CD4-positive, alpha-beta T cell treated with Interleukin-15 for 1 hour (primary cell): ENCODE data around the gene BIN1.

ENCODE experiments used
- DNase-seq: peaks from one replicate; pipeline ENCODE4 v3.0.0-alpha.2; 2020

BIN1 gene

DNA sequence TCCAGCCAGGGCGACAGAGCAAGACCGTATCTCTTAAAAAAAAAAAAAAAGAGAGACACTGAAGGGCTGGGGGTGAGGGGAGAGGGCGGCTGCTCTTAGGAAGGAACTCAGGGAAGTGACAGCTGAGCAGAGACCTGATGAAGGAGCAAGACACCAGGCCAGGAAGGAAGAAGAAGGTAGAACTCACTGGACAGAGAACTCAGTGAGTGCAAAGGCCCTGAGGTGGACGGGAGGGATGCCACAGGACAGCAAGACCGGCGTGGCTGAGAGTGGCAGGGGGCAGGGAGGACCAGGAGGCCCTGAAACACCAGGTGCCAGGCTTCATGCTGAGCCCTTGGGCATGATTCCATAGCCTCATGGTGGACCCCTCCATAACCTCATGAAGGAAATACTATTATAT lies 18.2 kb downstream of the BIN1 start:
- DNase-seq, result no peak

DNA sequence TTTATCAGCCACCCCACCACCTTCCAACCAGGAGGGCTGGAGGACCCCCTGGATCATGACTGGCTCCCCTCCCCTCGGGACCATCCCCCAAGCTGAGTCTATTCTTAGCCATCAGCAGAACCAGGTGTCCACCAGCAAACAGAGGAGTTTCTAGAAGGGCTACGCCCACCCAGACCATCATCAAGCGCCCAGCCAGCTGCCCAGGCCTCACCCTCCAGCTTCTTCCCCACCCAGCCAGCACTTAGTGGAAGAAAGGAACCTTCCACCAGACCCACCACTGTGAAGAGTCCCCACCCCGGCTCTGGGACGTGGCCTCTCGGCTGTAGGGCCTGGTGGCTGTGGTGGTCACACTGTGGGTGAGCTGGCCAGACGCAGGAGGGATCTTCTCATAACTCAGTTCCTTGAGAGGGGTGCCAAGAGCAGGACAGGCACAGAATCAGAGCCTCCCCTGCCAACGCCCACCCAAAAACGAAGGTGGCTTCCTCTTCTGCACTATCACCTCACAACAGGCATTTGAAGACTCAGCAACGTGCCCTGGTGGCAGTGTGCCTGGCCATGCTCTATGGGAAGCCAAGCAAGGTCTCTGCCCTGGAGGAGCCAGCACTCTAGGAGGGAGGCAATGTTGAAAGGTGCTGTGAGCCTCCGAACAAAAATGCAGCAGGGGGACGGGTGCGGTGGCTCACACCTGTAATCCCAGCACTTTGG lies 19.0 kb downstream of the BIN1 start:
- DNase-seq, result no peak

DNA sequence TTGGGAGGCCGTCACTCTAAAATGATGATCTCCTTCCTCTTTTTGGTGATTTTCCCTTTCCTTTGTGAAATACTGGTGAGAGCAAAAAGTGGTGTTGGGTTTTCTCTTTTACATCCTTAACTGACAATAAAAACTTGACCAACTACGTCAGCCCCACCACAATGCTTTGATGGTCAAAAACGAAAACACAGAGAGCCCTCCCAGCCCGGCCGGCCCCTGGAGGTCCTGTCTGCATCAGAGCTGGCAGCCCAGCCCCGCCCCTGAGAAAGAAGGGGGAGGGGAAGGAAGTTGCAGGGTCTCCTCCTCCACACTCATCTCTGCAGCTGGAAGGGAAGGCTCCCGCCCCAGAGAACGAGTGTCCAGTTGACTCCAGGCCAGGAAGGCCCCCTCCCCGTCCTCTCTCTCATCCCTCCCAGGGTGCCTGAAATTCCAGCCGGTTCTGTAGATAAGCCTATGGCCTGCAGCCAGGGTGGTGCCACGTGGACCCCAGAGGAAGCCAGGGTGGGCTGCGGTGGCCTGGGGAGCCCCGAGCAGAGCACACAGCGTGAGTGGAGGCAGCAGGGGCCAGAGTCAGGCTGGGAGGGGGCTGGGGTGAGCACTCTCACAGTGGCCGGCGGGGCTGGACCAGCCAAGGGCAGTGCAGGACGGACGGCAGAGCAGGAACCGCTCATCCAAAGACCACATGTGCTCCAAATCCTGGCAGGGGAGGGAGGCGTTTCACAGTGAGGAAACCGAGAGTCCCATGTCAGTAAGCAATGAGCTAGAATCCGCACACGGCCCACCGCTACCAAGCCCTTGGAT lies 19.8 kb downstream of the BIN1 start:
- peak; percentile 50 for DNase-seq

DNA sequence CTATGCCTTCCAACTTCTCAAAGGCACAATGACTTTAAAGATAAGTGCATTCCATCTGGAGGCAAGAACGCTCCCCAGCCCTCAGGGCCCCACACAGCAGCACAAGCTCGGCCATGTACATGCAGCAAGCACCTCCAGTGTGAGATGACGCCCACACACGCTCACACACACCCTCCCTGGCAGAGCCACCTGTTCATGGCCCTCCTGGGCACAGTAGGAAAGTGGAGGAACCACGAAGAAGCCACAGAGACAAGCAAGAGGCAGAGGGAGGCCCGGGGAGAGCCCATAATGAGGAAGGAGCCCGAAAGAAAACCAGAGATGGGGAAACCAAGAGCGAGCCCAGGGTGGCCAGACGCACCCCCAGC lies 21.7 kb downstream of the BIN1 start:
- peak; percentile 34 for DNase-seq

DNA sequence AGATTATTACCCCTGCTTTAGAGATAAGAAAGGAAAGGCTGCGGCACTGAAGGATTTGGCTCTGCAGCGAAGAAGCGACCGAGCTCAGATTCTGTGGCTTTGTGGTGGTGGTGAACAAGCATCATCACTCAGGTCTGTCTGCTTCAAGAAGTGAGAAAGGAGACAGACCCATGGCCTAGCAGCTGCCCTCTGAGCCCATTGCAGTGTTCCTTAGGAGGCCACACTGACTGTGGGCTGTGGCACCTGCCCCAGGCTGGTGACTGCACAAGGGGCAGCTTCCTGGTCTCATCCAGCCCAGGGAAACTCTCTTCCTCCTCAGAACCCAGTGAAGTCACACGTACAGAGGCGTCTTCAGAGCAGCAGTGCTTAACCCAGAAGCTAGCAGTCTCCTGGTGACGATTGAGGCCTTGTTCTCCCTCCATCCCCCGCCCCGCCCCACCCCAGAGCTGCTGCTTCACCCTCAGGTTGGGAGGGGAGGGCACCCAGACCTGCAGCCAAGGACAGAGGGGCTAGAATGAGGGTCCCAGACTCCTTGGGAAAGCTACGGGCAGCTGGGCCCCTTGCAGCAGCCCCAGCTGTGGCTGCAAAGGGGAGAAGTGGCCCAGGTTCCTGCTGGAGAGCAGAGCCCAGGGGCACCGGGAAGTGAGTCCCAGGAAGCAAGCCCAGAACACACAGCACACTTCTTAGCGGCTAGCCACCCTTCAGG lies 22.2 kb downstream of the BIN1 start:
- peak; percentile 43 for DNase-seq

DNA sequence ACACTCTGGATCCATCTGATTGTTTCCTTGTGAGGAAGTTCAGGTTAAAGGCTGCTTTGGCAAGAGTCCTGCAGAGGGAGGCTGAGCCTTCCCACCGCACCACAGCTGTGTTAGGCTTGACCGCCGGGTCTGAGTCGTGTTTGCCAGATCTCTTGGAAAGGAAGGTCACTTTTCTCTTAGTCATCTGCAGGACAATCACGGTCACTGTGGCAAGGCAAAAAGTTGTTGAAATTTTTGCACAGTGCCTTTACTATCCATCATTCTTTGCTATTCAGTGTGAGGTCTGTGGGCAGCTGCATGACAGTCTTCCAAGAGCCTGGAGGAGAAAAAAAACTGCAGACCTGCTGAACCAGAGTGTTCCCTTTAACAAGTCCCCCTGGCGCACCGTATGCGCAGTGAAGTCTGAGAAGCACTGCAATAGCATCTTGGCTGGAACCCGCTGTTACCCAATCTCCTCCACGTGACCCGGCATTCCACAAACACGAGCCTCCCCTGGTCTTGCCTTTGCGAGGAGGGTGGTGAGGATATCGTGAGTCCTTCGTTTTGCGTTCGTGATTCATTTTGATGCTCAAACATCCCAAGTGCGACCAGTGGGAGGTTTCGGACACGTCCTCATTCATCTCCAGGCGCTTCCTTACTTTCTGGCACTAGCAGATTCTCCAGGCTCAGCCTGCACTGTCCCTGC lies 23.0 kb downstream of the BIN1 start:
- no peak for DNase-seq

DNA sequence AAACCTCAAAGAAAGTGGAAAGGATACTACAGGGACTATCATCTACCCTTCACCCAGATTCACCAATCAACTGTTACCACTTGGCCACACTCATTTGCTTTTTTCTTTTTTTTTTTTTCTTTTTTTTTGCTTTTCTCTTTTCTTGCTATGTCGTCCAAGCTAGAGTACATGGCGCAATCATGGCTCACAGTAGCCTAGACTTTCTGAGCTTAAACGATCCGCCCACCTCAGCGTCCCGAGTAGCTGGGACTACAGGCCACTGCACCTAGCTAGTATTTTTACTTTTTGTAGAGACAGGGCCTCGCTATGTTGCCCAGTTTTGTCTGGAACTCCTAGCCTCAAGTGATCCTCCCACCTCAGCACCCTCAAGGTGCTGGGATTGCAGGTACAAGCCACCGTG lies 24.0 kb downstream of the BIN1 start:
- no peak for DNase-seq

DNA sequence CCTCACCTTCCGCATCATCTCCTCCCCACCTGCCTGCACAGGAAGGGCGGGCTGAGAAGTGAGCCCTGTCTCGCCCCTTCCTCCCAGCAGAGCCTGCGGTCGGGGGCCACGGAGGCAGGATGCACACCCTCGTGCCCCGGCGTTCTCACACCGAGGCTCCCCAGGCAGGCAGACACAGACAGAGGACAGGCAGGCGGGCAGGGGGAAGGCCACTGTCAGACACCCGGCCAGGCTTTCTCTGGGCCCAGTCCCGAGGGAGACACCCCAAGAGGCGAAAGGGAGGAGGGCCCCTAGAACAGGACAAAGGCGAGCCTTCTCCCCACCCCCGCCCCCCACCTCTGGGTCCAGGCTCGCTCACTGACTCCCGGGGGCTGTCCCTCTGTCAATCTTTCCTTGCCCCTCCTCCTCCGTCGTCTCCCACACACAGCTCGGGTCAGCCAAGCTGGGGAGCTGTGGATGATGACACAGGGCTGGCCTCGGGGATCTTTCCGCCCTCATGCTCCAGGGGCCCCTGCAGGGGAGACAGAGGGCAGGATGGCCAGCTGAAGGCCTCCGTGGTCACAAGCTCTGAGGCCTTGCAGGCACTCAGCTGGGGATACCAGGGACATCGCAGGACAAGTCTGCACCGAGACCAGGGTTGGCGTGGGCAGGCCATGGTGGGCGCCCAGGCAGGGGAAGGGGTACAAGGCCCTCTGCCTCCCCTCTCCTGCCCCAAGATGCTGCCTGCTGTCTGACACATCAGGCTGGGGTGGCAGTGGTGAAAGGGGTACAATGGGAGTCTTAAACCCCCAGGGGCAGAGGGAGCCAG lies 24.9 kb downstream of the BIN1 start:
- DNase-seq, result peak; percentile 77

DNA sequence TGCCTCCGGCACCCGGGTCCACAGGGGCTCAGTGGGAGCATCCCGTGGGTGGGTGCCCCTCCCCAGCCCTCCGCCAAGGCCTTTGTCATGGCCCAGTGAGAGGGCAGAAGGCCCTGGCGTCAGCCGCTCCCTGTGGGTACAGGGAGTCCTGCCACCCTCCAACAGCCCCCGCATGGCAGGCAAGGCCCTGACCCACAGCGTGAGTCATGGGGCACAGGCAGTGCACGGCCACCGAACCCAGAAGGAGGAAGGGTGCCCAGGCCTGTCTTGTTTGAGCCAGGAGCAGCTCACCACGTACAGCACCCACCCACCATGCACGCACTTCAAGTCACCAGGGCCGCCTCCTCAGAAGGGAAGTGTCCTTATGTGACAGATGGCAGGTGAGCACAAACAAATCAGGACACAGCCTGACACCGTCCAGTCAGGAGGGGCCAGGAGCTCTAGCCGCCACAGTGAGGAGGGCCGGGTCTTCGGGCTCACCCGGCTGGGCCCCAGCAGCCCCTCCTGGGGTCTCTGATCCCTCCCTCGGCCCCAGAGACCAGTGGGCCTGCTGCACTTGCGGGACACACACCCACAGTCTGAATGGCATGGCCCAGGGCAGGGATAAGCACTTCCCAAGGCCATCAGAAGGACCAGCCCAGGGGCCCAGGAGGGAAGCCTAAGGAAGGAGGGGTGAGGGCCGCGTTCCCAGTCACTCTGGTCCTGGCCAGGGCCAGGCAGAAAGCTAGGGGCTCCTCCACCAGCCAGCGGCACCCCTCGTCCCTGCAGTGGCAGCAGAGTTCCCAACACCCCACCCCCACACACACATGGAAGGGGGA lies 25.8 kb downstream of the BIN1 start:
- DNase-seq, result peak; percentile 67

DNA sequence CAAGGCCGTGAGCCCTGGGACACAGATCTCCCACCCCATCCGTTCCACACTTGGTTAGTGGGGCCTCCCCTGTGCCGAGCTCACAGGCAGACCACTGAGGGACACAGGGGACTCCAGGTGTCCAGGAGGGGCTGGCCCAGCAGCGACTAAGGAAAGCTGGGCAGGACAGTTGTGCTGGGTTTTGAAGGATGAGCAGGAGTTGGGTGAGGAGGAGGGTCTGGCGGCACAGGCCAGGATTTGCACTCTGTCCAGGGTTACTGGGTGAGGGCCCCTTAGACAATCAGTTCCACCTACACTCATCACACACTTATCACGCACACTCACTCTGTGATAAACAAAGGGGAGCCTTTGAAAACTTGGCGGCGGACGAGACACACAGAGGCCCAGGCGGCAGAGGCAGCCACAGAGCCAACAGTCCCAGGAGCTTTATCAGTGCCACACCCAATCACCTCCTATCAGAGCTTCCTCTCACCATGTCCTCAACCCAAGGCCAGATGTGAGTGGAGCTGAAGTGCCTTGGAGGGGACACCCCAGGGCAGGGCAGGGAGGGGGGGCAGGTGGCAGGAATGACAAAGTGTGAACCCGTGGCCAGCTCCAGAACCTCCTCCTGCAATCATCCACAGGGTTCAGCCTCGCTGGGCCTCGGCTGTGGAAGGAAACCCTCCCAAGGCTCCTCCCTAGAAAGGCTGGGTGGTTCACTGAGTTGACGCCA lies 26.6 kb downstream of the BIN1 start:
- peak; percentile 48 for DNase-seq

DNA sequence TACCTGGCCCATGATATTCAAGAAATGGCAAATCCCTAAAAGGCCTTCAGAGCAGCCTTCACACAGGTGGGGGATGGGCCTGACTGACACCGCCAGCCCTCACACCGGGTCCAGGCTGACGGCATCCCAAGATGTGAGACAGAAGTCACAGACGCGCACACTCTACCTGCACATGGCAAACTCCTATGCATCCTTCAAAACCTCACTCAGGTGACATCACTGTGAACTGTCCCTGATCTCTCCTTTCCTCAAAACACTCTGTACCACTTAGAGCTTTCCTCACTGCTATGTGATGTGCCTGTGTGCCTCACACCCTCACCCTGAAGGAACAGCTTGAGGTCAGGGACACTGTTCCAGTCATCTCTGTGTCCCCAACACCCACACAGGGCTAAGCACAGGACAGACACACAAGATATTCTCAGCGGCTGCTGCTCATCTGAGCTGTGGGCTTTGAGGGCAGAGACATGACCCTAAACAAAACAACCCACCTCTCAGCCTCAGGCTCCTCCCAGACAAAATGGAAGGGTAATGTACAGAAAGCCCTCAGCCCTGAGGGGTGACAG lies 27.5 kb downstream of the BIN1 start:
- no peak for DNase-seq

DNA sequence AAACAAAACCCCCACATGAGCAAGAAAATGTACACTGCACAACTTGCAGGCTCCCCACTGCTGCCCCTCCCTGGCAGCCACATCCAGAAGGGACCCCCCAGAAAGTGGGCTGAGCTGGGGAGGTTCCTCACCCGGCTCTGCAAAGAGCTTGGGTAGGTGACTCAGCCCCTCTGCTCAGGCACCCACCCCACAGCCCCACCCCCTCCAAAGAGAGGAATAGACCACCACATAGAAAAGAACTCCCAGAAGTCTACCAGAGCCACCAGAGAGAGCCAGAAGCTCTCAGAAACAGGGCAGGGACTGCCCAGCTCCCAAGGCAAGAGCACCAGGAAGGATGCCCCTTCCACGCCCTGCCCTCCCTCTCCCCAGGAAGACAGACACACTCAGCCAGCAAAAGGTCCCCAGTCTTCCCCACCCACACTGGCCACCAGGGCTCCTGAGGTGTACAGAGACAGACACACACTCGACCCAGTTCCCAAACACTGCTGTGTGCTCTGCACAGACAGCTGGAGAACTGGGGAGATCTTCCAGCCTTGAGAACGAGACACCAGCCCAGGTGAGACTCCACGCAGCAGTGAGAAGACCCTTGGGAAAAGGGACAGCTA lies 28.2 kb downstream of the BIN1 start:
- no peak for DNase-seq

DNA sequence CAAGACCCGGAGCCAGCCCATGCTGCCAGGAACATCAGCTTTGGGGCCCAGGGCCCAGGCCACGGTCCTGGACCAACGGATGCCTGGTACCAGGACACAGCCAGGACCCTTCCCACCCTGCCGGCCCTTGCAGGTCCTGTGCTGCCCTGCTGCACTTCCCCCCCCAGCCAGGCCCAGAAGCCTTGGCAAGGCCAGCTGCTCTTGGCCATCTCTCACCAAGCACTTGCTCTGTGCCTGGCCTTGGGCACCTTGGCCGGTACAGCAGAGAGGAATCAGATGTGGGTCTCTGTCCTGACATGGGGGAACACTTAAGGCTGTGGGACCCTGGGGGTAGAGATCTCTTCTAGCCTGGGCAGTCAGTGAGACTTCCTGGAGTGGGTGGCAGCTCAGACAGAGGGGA lies 28.9 kb downstream of the BIN1 start:
- no peak for DNase-seq

DNA sequence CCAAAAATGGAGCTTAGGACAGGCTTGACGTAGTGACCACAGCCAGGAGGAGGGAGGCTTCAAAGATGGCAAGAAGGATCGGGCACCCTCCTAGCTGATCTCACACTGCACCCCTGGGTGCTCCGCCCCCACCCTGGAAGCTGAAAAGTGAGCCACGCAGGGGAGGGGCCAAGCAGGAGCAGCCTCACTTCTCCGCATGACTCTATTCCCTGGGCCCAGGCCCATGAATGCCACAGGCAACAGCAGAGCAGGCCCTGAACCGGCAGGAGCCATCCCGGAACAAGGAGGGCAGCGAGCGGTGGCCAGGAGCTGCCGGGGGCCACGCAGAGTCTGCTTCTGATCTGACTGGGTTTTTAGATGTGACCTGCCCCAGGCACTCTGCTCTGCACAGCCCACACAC lies 30.0 kb downstream of the BIN1 start:
- DNase-seq, result no peak

DNA sequence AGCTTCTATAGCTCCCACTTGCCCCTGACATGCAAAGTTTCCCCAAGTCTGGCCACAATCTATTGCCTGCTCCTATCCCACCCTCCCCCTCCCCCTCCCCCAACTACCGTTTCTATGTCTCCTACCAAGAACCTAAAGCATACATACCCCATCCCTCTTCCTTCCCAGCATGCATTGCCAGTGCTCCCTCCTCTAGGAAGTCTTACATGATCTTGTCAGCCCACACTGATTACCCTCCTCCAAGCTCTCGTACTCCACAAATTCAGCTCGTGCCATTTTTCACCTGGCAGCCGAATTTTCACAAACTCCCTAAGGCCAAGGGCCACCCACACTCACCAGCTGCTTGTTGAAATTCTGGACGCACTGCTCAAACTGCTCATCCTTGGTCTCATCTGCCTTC lies 30.7 kb downstream of the BIN1 start:
- DNase-seq, result no peak

DNA sequence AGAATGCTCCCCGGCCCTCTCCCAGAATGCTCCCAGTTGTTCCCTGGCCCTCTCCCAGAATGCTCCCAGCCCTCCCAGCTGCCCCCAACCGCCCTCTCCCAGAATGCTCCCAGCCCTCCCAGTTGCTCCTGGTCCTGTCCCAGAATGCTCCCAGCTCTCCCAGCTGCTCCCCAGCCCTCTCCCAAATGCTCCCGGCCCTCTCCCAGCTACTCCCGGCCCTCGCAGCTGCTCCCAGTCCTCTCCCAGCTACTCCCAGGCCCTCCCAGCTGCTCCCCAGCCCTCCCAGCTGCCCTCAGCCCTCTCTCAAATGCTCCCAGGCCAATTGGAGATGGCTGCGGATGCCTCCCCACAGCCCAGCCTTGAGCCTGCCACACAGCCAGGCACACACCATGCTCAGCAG lies 31.1 kb downstream of the BIN1 start:
- DNase-seq, result no peak

DNA sequence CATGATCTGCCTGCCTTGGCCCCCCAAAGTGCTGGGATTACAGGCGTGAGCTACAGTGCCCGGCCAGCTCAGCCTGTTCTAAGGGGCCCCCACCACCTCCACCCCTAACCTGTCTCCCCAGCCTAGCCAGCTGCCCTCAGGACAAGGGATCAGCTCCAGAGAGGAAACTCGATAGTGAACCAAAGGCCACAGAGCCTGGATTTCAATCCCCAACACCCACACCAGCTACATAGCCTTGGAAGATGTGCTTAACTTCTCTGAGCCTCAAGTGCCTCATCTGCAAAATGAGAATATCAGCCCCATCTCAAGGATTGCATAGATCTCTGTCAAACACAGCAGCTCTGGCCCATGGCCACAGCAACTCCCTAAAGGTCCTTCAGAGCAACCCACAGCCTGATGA lies 32.0 kb downstream of the BIN1 start:
- DNase-seq, result no peak

DNA sequence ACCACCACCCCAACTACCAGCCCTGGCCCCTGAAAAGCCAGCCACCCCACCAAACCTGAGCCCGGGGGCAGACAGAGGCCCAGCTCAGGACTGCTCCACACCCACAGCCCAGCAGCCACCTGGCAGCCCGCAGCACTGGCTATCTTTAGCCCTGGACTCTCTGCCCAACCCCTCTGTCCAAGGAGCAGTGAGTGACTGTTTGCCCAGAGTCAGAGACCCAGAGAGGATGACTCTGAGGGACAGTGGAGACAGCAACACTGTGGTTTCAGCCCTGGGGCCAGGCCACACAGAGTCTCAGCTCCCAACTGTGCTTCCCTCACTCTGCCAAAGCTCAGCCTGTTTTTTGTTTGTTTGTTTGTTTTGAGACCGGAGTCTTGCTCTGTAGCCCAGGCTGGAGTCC lies 32.6 kb downstream of the BIN1 start:
- DNase-seq, result no peak

DNA sequence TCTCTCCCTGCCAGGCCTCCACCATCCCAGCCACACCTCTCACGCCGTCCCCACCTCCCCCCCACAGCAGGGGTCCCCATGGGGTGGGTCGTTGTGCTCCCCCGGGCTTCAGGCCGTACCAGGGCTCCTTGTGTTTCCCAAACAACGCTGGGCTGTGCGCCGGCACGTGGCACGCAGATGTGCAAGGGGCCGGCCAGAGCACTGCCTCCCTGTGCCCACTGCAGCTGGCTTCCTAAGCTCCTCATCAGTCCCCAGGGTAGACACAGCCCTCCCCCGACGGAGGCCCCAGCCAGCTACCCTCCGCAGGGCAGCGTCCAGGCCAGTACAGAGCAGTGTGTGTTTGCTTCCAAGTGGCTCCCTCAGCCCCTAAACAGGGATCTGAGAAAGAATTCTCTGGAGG lies 34.0 kb downstream of the BIN1 start:
- DNase-seq, result no peak

DNA sequence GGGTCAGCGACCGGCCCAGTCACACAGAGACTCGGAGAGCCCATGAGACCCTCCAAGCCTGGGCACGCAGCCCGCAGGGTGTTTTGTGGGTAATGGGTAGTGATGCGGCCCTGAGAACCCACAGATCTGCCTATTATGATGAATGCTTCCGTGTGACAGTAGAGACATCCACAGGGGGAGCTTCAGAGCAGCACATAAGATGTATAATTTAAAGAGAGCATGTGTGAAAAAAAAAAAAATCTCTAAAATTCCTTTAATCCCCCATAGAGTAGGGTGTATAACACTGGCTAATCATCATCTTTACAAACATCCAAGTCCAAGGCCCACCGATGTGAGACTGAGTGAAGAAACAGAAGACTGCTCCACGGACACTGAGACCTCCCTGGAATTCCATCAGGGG lies 34.6 kb downstream of the BIN1 start:
- DNase-seq, result no peak
